ENCODE results near the gene DDA1. TPM values are rescaled to one million over a fixed set of nuclear protein-coding genes. Genes with fewer than 3 reads are reported as not detected.

DDA1 gene
- total and polyA plus RNA-seq, 2 of the 13 experiments (the other 11 are each of a cell fraction or from before 2014, with no cell fraction given), result 24.5 to 26.0 TPM

GRCh38 chr19:17305517-17306284 is 3.7 kb upstream of the DDA1 start, which contains the start of gene MRPL34 (continued):
- TF ChIP-seq ZNF253 (CRISPR knock-in tag; IDR thresholded peaks at IDR 0.05; ENCODE audit: borderline replicate concordance), result 0 out of 2 replicates have a peak, but pooled peaks have one; percentile 74
- TF ChIP-seq IRF2 (CRISPR knock-in tag; IDR thresholded peaks at IDR 0.05), result peak; percentile 77; the same call in 1 of the 2 replicates
- no peak for TF ChIP-seq ZNF407 (CRISPR knock-in tag; IDR thresholded peaks at IDR 0.05; ENCODE audit: not compliant biosample characterization)
- TF ChIP-seq, protein P1, sequence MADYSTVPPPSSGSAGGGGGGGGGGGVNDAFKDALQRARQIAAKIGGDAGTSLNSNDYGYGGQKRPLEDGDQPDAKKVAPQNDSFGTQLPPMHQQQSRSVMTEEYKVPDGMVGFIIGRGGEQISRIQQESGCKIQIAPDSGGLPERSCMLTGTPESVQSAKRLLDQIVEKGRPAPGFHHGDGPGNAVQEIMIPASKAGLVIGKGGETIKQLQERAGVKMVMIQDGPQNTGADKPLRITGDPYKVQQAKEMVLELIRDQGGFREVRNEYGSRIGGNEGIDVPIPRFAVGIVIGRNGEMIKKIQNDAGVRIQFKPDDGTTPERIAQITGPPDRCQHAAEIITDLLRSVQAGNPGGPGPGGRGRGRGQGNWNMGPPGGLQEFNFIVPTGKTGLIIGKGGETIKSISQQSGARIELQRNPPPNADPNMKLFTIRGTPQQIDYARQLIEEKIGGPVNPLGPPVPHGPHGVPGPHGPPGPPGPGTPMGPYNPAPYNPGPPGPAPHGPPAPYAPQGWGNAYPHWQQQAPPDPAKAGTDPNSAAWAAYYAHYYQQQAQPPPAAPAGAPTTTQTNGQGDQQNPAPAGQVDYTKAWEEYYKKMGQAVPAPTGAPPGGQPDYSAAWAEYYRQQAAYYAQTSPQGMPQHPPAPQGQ (CRISPR knock-in tag; IDR thresholded peaks at IDR 0.05; ENCODE audit: borderline replicate concordance), result no peak
- TF ChIP-seq ZNF335 (CRISPR knock-in tag; IDR thresholded peaks at IDR 0.05), result peak; percentile 86
- TF ChIP-seq ZNF746 (CRISPR knock-in tag; IDR thresholded peaks at IDR 0.05), result no peak
- TF ChIP-seq GTF2F1 (IDR thresholded peaks at IDR 0.05; ENCODE audit: low read length), result no peak
- peak; percentile 83; the same call in 1 of the 2 replicates for TF ChIP-seq XBP1 (CRISPR knock-in tag; IDR thresholded peaks at IDR 0.05)
- no peak for TF ChIP-seq KAT2B (IDR thresholded peaks at IDR 0.05; ENCODE audit: borderline replicate concordance, low read depth, low read length)
- TF ChIP-seq MEIS2 (CRISPR knock-in tag; IDR thresholded peaks at IDR 0.05), result peak; percentile 47; the same call in 1 of the 2 replicates
- no peak for TF ChIP-seq PCBP2 (optimal IDR thresholded peaks at IDR 0.05; ENCODE audit: low read depth, low read length, poor library complexity, severe bottlenecking)
- TF ChIP-seq HNRNPUL1 (IDR thresholded peaks at IDR 0.05; ENCODE audit: low read depth, low read length), result no peak
- TF ChIP-seq TEAD3 (CRISPR knock-in tag; optimal IDR thresholded peaks at IDR 0.05; ENCODE audit: borderline replicate concordance), result peak; percentile 40
- no peak for TF ChIP-seq GMEB2 (CRISPR knock-in tag; IDR thresholded peaks at IDR 0.05; ENCODE audit: low read depth)
- peak; percentile 64 for TF ChIP-seq GATAD1 (CRISPR knock-in tag; IDR thresholded peaks at IDR 0.05)
- no peak for TF ChIP-seq ZNF282 (IDR thresholded peaks at IDR 0.05; ENCODE audit: partially characterized antibody)
- TF ChIP-seq, protein P2, sequence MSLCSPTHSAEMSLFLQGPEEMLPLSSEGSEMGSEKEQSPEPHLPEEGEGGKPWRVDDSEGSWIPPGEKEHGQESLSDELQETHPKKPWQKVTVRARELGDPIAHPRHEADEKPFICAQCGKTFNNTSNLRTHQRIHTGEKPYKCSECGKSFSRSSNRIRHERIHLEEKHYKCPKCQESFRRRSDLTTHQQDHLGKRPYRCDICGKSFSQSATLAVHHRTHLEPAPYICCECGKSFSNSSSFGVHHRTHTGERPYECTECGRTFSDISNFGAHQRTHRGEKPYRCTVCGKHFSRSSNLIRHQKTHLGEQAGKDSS (CRISPR knock-in tag; IDR thresholded peaks at IDR 0.05; ENCODE audit: borderline replicate concordance, low read depth), result no peak; the same call in 1 of the 2 replicates
